Hepatocyte (in vitro differentiated cells): ENCODE data around the gene GCNT3. TPM values are rescaled to one million over a fixed set of nuclear protein-coding genes. Genes with fewer than 3 reads are reported as not detected.

Experiments
- DNase-seq: peaks from one replicate; pipeline ENCODE4 v3.0.0-alpha.2; 2016; ENCODE audit warnings: low spot score
- H2AFZ ChIP-seq: fragments of 200-600 bp; sonication (generic); 2 replicates; pipeline ENCODE4 v1.6.0; 2016; ENCODE audit warnings: antibody characterized with exemption, mild to moderate bottlenecking
- H3K27ac ChIP-seq: fragments of 200-600 bp; sonication (generic); 2 replicates; pipeline ENCODE4 v1.5.1; 2016; ENCODE audit warnings: mild to moderate bottlenecking
- H3K27me3 ChIP-seq: fragments of 200-600 bp; sonication (generic); 2 replicates; pipeline ENCODE4 v1.6.1; 2016
- H3K36me3 ChIP-seq: fragments of 200-600 bp; sonication (generic); replicated peaks from 2 replicates; pipeline ENCODE4 v1.5.1; 2016; ENCODE audit warnings: low read depth; ENCODE audit not compliant: insufficient read depth
- H3K4me1 ChIP-seq: fragments of 200-600 bp; sonication (generic); 2 replicates; pipeline ENCODE4 v1.5.1; 2016; ENCODE audit warnings: mild to moderate bottlenecking, moderate library complexity; ENCODE audit not compliant: insufficient read depth
- H3K4me2 ChIP-seq: fragments of 200-600 bp; sonication (generic); 2 replicates; pipeline ENCODE4 v1.6.0; 2016
- H3K4me3 ChIP-seq: fragments of 200-600 bp; sonication (generic); 2 replicates; pipeline ENCODE4 v1.5.1; 2016; ENCODE audit warnings: mild to moderate bottlenecking
- H3K79me2 ChIP-seq: fragments of 200-600 bp; sonication (generic); 2 replicates; pipeline ENCODE4 v1.6.0; 2017; ENCODE audit warnings: mild to moderate bottlenecking
- H3K9me2 ChIP-seq: fragments of 200-600 bp; sonication (generic); replicated peaks from 2 replicates; pipeline ENCODE4 v1.6.0; 2017; ENCODE audit warnings: mild to moderate bottlenecking; ENCODE audit not compliant: insufficient read depth
- H3K9me3 ChIP-seq: fragments of 200-600 bp; sonication (generic); 2 replicates; pipeline ENCODE4 v1.5.1; 2016; ENCODE audit warnings: low read depth, mild to moderate bottlenecking
- H4K20me1 ChIP-seq: fragments of 200-600 bp; sonication (generic); 2 replicates; pipeline ENCODE4 v1.6.0; 2016; ENCODE audit warnings: mild to moderate bottlenecking; ENCODE audit not compliant: insufficient read depth, poor library complexity, severe bottlenecking
- CTCF ChIP-seq: fragments of 200-600 bp; sonication (generic); IDR thresholded peaks from 2 replicates; pipeline ENCODE4 v1.5.1; 2016; ENCODE audit warnings: antibody characterized with exemption, mild to moderate bottlenecking; ENCODE audit not compliant: poor library complexity
- EZH2 ChIP-seq: fragments of 200-600 bp; sonication (generic); IDR thresholded peaks from 2 replicates; pipeline ENCODE4 v1.6.1; 2016; ENCODE audit warnings: antibody characterized with exemption, mild to moderate bottlenecking, borderline replicate concordance
- EZH2phosphoT487 ChIP-seq: fragments of 200-600 bp; sonication (generic); IDR thresholded peaks from one replicate; pipeline ENCODE4 v1.6.1; 2018; ENCODE audit warnings: antibody characterized with exemption, mild to moderate bottlenecking, low read depth, moderate library complexity; ENCODE audit not compliant: unreplicated experiment, severe bottlenecking
- WGBS: methylation state at CpG from one replicate; pipeline ENCODE4 v1.1.6; 2016; ENCODE audit warnings: low lambda C conversion rate; ENCODE audit errors: missing lambda C conversion rate; 5-methylcytosine and 5-hydroxymethylcytosine counted together
- polyA plus RNA-seq: library from polyadenylated mRNA; unstranded; fragments of >200 nt; fragmentation: Nextera tagmentation; extraction: Ambion mirVana; gene quantifications from 2 replicates; pipeline ENCODE4 v1.2.1, GENCODE V29; 2016
- total RNA-seq: library from RNA; depleted of rRNA; stranded (reverse); fragments of >200 nt; gene quantifications from 2 replicates; pipeline ENCODE4 v1.2.3, GENCODE V29; 2014

GCNT3 gene
- total and polyA plus RNA-seq, 2 experiments from 2014 or later = 19.9 to 21.6 TPM

GRCh38 chr15:59609730-59610712, 1.6 kb upstream of the GCNT3 start:
- no peaks in the 10 kb centered on the region for H3K27me3 ChIP-seq
- no peak overlapping the region for H3K27ac ChIP-seq
- 80% methylated on average over 7 of the region's 7 CpGs for WGBS
- H3K4me1 ChIP-seq = no peaks in the 10 kb centered on the region
- no peaks in the 10 kb centered on the region for H3K9me2 ChIP-seq
- DNase-seq = no peak
- H3K9me3 ChIP-seq = no peaks in the 10 kb centered on the region
- H2AFZ ChIP-seq = no peak overlapping the region
- H3K36me3 ChIP-seq = no peaks in the 10 kb centered on the region
- TF ChIP-seq EZH2phosphoT487 (no peak), CTCF (no peak), EZH2 (no peak)
- peaks cover 2% of the 10 kb centered on the region for H3K79me2 ChIP-seq
- no peak overlapping the region for H3K4me2 ChIP-seq
- no peak overlapping the region for H3K4me3 ChIP-seq
- H4K20me1 ChIP-seq = no peaks in the 10 kb centered on the region

GRCh38 chr15:59614153-59614552, 2.6 kb downstream of the GCNT3 start:
- TF ChIP-seq CTCF (no peak), EZH2phosphoT487 (no peak), EZH2 (no peak)
- 93% methylated on average over 7 of the region's 7 CpGs for WGBS
- Histone ChIP-seq H3K27me3 (no peaks in the 10 kb centered on the region), H3K4me1 (no peaks in the 10 kb centered on the region), H2AFZ (no peak overlapping the region), H3K4me2 (peak overlapping the region; percentile 39), H3K79me2 (peaks cover 4% of the 10 kb centered on the region), H3K36me3 (no peaks in the 10 kb centered on the region), H3K9me2 (no peaks in the 10 kb centered on the region), H3K27ac (peak overlapping the region; percentile 95), H3K4me3 (no peak overlapping the region), H4K20me1 (no peaks in the 10 kb centered on the region), H3K9me3 (no peaks in the 10 kb centered on the region)
- DNase-seq = no peak

GRCh38 chr15:59615661-59616060, 4.1 kb downstream of the GCNT3 start:
- 92% methylated on average over 5 of the region's 5 CpGs for WGBS

More at GRCh38 chr15:59615661-59616060, 4.1 kb downstream of the GCNT3 start:
- no peak for DNase-seq
- Histone ChIP-seq H3K9me3 (no peaks in the 10 kb centered on the region), H2AFZ (no peak overlapping the region), H3K27me3 (no peaks in the 10 kb centered on the region), H3K9me2 (no peaks in the 10 kb centered on the region), H4K20me1 (no peaks in the 10 kb centered on the region), H3K27ac (peak overlapping the region; percentile 72), H3K4me3 (no peak overlapping the region), H3K36me3 (no peaks in the 10 kb centered on the region), H3K79me2 (peaks cover 4% of the 10 kb centered on the region), H3K4me1 (no peaks in the 10 kb centered on the region), H3K4me2 (peak overlapping the region; percentile 19)
- TF ChIP-seq EZH2phosphoT487 = no peak
- TF ChIP-seq CTCF = no peak
- TF ChIP-seq EZH2 = no peak
